GM19372 (cell line): ENCODE results near the gene ASB6.

ENCODE experiments used
- ATAC-seq: cut with Tn5 transposase; IDR thresholded peaks from one replicate; pipeline ENCODE4 v1.9.1; 2021; ENCODE audit warnings: mild to moderate bottlenecking, low read depth, moderate library complexity; ENCODE audit not compliant: unreplicated experiment

The ASB6 gene, protein sequence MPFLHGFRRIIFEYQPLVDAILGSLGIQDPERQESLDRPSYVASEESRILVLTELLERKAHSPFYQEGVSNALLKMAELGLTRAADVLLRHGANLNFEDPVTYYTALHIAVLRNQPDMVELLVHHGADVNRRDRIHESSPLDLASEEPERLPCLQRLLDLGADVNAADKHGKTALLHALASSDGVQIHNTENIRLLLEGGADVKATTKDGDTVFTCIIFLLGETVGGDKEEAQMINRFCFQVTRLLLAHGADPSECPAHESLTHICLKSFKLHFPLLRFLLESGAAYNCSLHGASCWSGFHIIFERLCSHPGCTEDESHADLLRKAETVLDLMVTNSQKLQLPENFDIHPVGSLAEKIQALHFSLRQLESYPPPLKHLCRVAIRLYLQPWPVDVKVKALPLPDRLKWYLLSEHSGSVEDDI

DNA sequence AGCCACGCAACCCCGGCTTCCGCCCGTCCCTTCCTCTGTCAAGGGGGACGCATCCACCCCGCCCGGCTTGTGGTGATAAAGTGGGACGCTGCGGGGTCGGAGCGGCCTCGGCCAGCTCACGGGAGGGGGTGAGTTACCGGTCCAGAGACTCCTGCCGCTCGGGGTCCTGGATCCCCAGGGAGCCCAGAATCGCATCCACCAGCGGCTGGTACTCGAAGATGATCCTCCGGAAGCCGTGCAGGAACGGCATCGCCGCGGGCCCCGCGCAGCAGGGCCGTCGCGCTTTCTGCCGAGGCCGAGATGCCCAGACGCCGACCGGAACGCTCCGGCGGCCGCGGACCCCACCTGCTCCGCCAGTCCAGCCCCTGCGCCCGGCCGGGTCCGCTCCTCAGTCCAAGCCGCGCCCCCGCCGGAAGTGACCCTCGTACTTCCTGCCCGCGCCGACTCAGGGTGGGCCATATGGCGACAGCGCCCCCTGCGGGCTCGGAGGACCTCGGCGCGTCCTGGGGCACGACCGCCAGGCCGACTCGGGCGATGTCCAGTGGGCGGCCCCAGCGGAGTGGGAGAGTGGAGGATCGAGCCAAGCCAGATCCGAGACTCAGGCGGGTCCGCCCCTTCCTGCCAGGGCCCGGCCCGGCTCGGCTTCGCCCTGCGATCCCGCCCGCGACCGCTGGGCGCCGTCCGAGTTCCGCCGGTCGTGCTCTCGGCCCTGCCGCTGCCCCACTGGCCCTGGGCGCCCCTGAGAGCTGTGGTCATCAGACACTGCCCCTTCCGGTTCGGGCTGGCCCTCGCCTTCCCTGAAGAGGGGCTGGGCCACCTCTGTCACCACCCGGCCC lies at the start of gene ASB6:
Gene ASB6, minus strand, starts transcription at position 402 of the 836 bp plus-strand sequence. Its CDS starts 152 bp downstream, at position 250.
- peak; percentile 92 for ATAC-seq

- no peak for ATAC-seq
Measured at GRCh38 chr9:129688285-129689043, 46.5 kb upstream of the ASB6 start.

GRCh38 chr9:129687391-129687790 lies 45.4 kb upstream of the ASB6 start:
- no peak for ATAC-seq

DNA sequence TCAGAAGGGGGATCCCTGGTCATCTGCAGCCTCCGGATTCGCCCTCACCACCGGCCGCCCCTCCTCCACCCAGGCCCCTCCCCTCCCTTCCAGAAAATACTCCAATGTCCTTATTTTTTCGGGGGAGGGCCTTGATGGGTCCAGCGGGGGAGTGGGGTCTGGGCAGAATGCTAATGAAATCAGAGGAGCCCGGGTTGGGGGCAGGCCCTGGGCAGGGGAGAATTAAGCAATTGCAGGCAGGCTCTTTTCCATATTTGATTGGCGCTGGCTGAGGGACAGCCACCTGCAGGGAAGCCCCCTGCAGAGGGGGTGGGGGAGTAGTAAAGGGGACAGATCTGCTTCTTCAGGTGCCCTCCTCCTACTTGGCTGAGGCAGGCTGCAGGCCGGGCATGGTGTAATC lies 44.8 kb upstream of the ASB6 start:
- ATAC-seq: no peak

- ATAC-seq: no peak
Measured at GRCh38 chr9:129685933-129686259, 43.9 kb upstream of the ASB6 start.

DNA sequence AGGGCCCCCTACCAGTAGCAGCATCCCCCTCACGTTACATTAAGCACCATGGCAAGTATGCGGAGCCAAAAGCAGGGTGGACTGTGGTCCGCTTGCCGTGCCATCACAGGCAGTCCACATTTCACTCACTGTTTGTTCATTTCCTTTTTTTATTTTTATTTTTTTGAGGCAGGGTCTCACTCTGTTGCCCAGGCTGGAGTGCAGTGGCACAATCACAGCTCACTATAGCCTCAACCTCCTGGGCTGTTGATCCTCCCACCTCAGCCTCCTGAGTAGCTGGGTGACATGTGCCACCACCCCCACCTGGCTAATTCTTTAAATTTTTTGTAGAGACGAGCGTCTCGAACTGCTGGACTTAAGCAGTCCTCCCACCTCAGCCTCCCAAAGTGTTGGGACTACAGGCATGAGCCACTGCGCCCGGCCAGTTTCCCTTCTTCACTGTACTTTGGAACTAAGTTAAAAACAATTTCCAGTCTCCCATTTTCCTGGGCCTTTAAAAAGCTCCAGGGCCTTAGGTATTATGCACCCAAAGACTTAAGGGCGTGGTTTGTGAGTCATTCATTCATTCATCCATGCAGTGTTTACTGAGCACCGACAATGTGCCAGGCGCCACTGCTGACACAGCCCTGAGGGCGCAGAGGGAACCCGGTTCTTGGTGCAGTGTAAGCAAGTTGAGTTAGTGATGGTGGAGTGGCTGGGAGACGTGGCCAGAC lies 43.4 kb upstream of the ASB6 start:
- ATAC-seq: no peak

GRCh38 chr9:129682381-129682780 lies 40.4 kb upstream of the ASB6 start:
- ATAC-seq: no peak

- no peak for ATAC-seq
Measured at GRCh38 chr9:129681924-129682323, 40.0 kb upstream of the ASB6 start.

GRCh38 chr9:129679537-129679936 lies 37.6 kb upstream of the ASB6 start:
- ATAC-seq: no peak

DNA sequence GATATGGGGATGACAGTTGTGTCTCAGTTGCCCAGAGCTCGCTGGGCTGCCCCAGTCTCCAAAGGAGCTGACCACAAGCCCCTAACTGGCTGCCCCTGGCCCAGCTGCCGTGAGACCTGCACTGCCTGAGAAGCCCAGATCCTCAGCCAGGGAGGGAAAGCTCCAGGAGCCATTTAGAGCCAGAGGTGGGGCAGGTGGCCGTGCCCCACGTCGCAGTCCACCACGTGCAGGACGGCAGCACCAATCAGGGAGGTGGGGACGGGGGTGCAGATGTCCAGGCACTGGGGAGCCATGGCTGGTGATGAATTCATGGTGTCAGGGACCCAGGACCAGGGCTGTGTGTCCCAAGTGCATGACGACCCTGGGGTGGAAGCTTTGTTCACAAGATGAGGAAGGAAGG lies 36.9 kb upstream of the ASB6 start:
- no peak for ATAC-seq

GRCh38 chr9:129677456-129677855 lies 35.5 kb upstream of the ASB6 start:
- ATAC-seq: no peak

DNA sequence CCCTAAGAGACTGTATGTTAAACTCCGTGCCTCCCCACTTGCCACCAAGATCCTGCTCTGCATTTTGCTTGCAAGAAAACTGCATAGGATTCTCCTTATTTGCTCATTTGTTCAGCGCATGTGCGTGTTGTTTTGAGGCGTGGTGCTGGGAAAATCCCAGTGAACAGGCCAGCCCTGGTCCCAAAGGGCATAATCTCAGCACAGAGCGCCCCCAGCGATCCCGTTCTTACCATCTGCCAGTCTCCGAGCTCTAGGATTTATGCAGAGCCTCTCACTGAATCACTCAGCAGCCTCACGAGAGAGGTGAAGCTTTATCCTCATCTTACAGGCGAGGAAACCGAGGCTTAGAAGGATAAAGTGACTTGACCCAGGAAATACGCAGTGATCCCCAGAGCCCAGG lies 35.0 kb upstream of the ASB6 start:
- no peak for ATAC-seq

- no peak for ATAC-seq
Measured at GRCh38 chr9:129676287-129676686, 34.3 kb upstream of the ASB6 start.

DNA sequence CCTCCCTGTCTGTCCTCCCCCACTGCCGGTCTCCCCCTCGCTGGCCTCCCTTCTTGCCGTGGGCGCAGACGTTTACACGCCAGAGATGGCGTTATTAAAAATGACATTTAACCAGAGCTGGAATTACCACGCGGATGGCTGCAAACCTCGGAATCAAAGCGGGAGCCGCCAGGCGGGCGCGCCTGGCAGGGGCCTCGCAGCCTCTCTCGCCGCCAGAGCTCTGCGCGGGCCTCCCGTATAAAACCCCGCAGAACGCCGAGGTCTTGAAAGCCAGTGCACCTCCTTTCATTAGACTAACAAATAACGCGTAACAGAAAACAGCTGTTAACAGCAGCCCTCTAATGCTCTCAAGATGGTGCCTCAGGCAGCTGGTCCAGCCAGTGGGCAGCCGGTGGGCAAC lies 33.7 kb upstream of the ASB6 start:
- no peak for ATAC-seq

DNA sequence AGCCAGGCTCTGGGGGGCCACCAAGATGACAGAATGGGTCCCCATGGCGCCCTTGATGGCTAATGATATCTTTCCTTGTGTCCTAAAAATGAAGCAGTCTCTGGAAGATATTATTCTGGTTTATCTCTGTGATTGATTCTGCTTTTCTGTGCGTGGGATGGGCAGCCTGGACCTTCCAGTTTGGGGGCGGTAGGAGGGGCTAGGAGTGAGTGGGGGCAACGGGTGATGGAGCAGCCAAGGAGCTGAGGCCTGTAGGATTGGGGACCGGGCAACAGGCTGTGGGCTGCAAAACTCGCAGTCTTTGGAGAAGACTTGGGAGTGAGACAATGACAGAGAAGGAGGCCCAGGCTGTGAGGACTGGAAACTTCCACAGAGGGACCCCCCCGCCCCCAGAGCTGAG lies 32.3 kb upstream of the ASB6 start:
- ATAC-seq: no peak

DNA sequence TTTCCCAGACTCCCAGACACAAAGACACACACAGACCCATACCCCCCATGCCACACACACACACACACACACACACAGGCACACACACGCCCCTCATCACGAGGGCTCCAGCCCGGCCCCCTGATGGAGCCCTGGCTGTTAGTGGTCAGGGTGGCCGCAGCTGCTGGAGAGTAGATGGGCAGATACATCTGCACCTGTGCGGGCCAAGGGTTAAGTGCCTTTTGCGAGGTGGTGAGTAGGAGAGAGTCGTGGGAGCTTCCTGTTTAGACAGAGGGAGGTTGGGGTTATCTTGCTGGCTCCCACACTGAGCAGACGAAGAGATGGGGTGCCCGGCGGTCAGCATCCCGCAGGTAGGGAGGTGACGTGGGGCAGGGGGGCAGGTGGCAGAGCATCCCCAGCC lies 31.7 kb upstream of the ASB6 start:
- no peak for ATAC-seq

GRCh38 chr9:129672702-129673101 lies 30.8 kb upstream of the ASB6 start:
- ATAC-seq: no peak

- no peak for ATAC-seq
Measured at GRCh38 chr9:129671519-129671918, 29.6 kb upstream of the ASB6 start.

GRCh38 chr9:129671065-129671464 lies 29.1 kb upstream of the ASB6 start:
- no peak for ATAC-seq

GRCh38 chr9:129669946-129670345 lies 28.0 kb upstream of the ASB6 start:
- ATAC-seq: no peak
